ENCODE data around the gene PPIB.
"Not testable (repeated sequence)": the region's sequence is repeated elsewhere in the genome, so short reads cannot be mapped to it uniquely, and the experiment has no call there.

The PPIB gene

GRCh38 chr15:64141798-64142512 lies 20.9 kb downstream of the PPIB start:
- DNase-seq (ENCODE audit: low read depth, low spot score): no peak

GRCh38 chr15:64138331-64138941 lies 24.4 kb downstream of the PPIB start:
- DNase-seq (ENCODE audit: low read depth, low spot score): no peak

- no peak for DNase-seq (ENCODE audit: low read depth, low spot score)
These were observed 25.5 kb downstream of the PPIB start for GRCh38 chr15:64137226-64137833.

- no peak for DNase-seq (ENCODE audit: low read depth, low spot score)
These were observed 26.5 kb downstream of the PPIB start for GRCh38 chr15:64136347-64136746.

- no peak for DNase-seq (ENCODE audit: low read depth, low spot score)
These were observed 28.4 kb downstream of the PPIB start for GRCh38 chr15:64134345-64134829.

GRCh38 chr15:64133623-64134344 lies 29.0 kb downstream of the PPIB start:
- no peak for DNase-seq (ENCODE audit: low read depth, low spot score)

- DNase-seq (ENCODE audit: low read depth, low spot score): no peak
These were observed 30.6 kb downstream of the PPIB start for GRCh38 chr15:64132217-64132616.

GRCh38 chr15:64131547-64131946 lies 31.3 kb downstream of the PPIB start:
- no peak for DNase-seq (ENCODE audit: low read depth, low spot score)

GRCh38 chr15:64130159-64130558 lies 32.7 kb downstream of the PPIB start:
- no peak for DNase-seq (ENCODE audit: low read depth, low spot score)

- no peak for DNase-seq (ENCODE audit: low read depth, low spot score)
These were observed 35.1 kb downstream of the PPIB start for GRCh38 chr15:64127521-64128270.

- DNase-seq (ENCODE audit: low read depth, low spot score): no peak
These were observed 36.8 kb downstream of the PPIB start for GRCh38 chr15:64125978-64126377.

GRCh38 chr15:64122936-64123351 lies 39.9 kb downstream of the PPIB start:
- DNase-seq (ENCODE audit: low read depth, low spot score): no peak

GRCh38 chr15:64122444-64122843 lies 40.4 kb downstream of the PPIB start:
- no peak for DNase-seq (ENCODE audit: low read depth, low spot score)

GRCh38 chr15:64121614-64122013 lies 41.2 kb downstream of the PPIB start:
- no peak for DNase-seq (ENCODE audit: low read depth, low spot score)

GRCh38 chr15:64120322-64120721 lies 42.5 kb downstream of the PPIB start:
- DNase-seq (ENCODE audit: low read depth, low spot score): not testable (repeated sequence)

GRCh38 chr15:64117759-64118487 lies 44.9 kb downstream of the PPIB start:
- no peak for DNase-seq (ENCODE audit: low read depth, low spot score)

GRCh38 chr15:64112904-64113303 lies 49.9 kb downstream of the PPIB start:
- no peak for DNase-seq (ENCODE audit: low read depth, low spot score)

GRCh38 chr15:64112073-64112772 lies 50.6 kb downstream of the PPIB start:
- DNase-seq (ENCODE audit: low read depth, low spot score): no peak

- no peak for DNase-seq (ENCODE audit: low read depth, low spot score)
These were observed 51.2 kb downstream of the PPIB start for GRCh38 chr15:64111679-64112050.
